ENCODE measurements around the gene C15orf62. TPM values are rescaled to one million over a fixed set of nuclear protein-coding genes. Genes with fewer than 3 reads are reported as not detected.

C15orf62 gene
- total RNA-seq, 5 donors from 2014 or later (not counting 1 experiment from before 2014, with no cell fraction given): 0.60 to 3.2 (median 2.4) TPM

- H3K9me3 ChIP-seq: no peaks in the 10 kb centered on the region
- peaks cover 0 to 37% of the 10 kb centered on the region in 2 donors for H3K36me3 ChIP-seq (ENCODE audit: control insufficient read depth in 2 of 2, extremely low read depth in 1 of 2, insufficient read depth in 1 of 2, low read length in 1 of 2)
- ATAC-seq (replicated peaks in 1 of 4) (peak; percentile 11 to 16 (median 14)), DNase-seq (peak in 3 of 35 experiments; percentile 11 to 39 (median 19))
- Mint-ChIP-seq H3K4me1 (peaks cover 26 to 37% (median 34%) of the 10 kb centered on the region in 3 donors), H3K4me3 (peak overlapping the region; percentile 89 to 95 (median 90)), H3K27me3 (no peaks in the 10 kb centered on the region), H3K27ac (peak overlapping the region; percentile 67 to 97), H3K9me3 (no peaks in the 10 kb centered on the region), H3K36me3 (peaks cover 17% of the 10 kb centered on the region)
- peaks cover 4 to 30% of the 10 kb centered on the region in 2 experiments for H3K4me1 ChIP-seq (ENCODE audit: control insufficient read depth in 1 of 2, extremely low read depth in 1 of 2, insufficient read depth in 2 of 2, low read length in 2 of 2)
- POLR2A ChIA-PET: interaction anchor here in 1 of 2 donors (0.6 kb wide), 1 partner anchor 28 kb away, joined by 4 read pairs; no protein-coding TSS in a partner anchor
- under 1% methylated on average over 12 of the region's 22 CpGs for WGBS (ENCODE audit: insufficient coverage)
- peak overlapping the region; percentile 72 for H3K27ac ChIP-seq (ENCODE audit: low read length)
- CTCF ChIA-PET: interaction anchor here in 1 of 2 donors (0.7 kb wide), 1 partner anchor 25 kb away, joined by 5 read pairs; no protein-coding TSS in a partner anchor
- no peaks in the 10 kb centered on the region for H3K27me3 ChIP-seq (replicated peaks in 1 of 2; ENCODE audit: control insufficient read depth in 2 of 2, extremely low read depth in 1 of 2, insufficient read depth in 2 of 2, low read length in 1 of 2)
- H3K4me3 ChIP-seq (ENCODE audit: control insufficient read depth in 1 of 2, extremely low read depth in 1 of 2, low read length in 1 of 2): peak overlapping the region; percentile 83 to 94
Measured at GRCh38 chr15:40754574-40754882, 15.3 kb upstream of the C15orf62 start.

- H3K36me3 ChIP-seq (ENCODE audit: control insufficient read depth in 2 of 2, extremely low read depth in 1 of 2, insufficient read depth in 1 of 2, low read length in 1 of 2): peaks cover 0 to 32% of the 10 kb centered on the region in 2 donors
- WGBS (ENCODE audit: insufficient coverage): under 1% methylated on average over 52 of the region's 66 CpGs
- H3K4me3 ChIP-seq (ENCODE audit: control insufficient read depth in 1 of 2, extremely low read depth in 1 of 2, low read length in 1 of 2): peak within 1 kb of the TSS; percentile 83 to 94
- Mint-ChIP-seq H3K27me3 (no peaks in the 10 kb centered on the region), H3K27ac (peak within 1 kb of the TSS; percentile 91 to 97), H3K4me1 (peaks cover 26 to 35% (median 34%) of the 10 kb centered on the region in 3 donors), H3K36me3 (peaks cover 14% of the 10 kb centered on the region), H3K4me3 (peak within 1 kb of the TSS; percentile 89 to 95 (median 90)), H3K9me3 (no peaks in the 10 kb centered on the region)
- H3K27ac ChIP-seq (ENCODE audit: low read length): peak within 1 kb of the TSS; percentile 72
- ATAC-seq (replicated peaks in 1 of 4) (peak; percentile 96 to 98 (median 97)), DNase-seq (peak; percentile 83 to 97 (median 91))
- H3K9me3 ChIP-seq: no peaks in the 10 kb centered on the region
- CTCF ChIA-PET: interaction anchor here in 1 of 2 donors (0.6 kb wide), 1 partner anchor 103 kb away, joined by 3 read pairs; no protein-coding TSS in a partner anchor
- POLR2A ChIA-PET: no interaction called here
- H3K27me3 ChIP-seq (replicated peaks in 1 of 2; ENCODE audit: control insufficient read depth in 2 of 2, extremely low read depth in 1 of 2, insufficient read depth in 2 of 2, low read length in 1 of 2): no peaks in the 10 kb centered on the region
- peaks cover 4 to 30% of the 10 kb centered on the region in 2 experiments for H3K4me1 ChIP-seq (ENCODE audit: control insufficient read depth in 1 of 2, extremely low read depth in 1 of 2, insufficient read depth in 2 of 2, low read length in 2 of 2)
Measured at GRCh38 chr15:40754883-40755811, 14.6 kb upstream of the C15orf62 start, which contains the start of gene RMDN3. Gene RMDN3 (minus strand): TSS chr15:40755254. CDS start chr15:40754783, 471 bp downstream.

DNA sequence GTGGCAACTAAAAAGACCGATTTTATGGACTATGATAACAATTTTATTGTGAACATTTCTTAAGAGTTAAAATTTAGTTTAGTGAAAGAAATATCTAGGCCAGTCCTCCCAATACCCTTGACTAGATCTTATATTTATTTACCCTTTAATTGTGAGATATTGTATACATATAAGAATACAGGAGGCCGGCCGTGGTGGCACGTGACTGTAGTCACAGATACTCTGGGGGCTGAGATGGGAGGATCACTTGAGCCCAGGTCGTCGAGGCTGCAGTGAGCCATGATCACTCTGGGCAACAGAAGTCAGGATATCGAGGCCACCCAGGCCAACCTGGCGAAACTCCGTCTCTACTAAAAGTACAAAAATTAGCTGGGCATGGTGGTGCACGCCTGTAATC lies 14.0 kb upstream of the C15orf62 start:
- no peak for ATAC-seq (replicated peaks in 1 of 4)
- CTCF ChIA-PET: interaction anchor here in 1 of 2 donors (0.6 kb wide), 1 partner anchor 102 kb away, joined by 3 read pairs; no protein-coding TSS in a partner anchor

GRCh38 chr15:40756938-40757337 lies 12.8 kb upstream of the C15orf62 start:
- no peak overlapping the region for H3K27ac Mint-ChIP-seq
- no peak for ATAC-seq (replicated peaks in 1 of 4)

More for the DNA sequence above, 14.0 kb upstream of the C15orf62 start:
- Histone ChIP-seq H3K4me1 (ENCODE audit: control insufficient read depth in 1 of 2, extremely low read depth in 1 of 2, insufficient read depth in 2 of 2, low read length in 2 of 2) (peaks cover 4 to 30% of the 10 kb centered on the region in 2 experiments), H3K27ac (ENCODE audit: low read length) (peak overlapping the region; percentile 69), H3K9me3 (no peaks in the 10 kb centered on the region), H3K36me3 (ENCODE audit: control insufficient read depth in 2 of 2, extremely low read depth in 1 of 2, insufficient read depth in 1 of 2, low read length in 1 of 2) (peaks cover 0 to 25% of the 10 kb centered on the region in 2 donors), H3K4me3 (ENCODE audit: control insufficient read depth in 1 of 2, extremely low read depth in 1 of 2, low read length in 1 of 2) (peak overlapping the region; percentile 83 to 94), H3K27me3 (replicated peaks in 1 of 2; ENCODE audit: control insufficient read depth in 2 of 2, extremely low read depth in 1 of 2, insufficient read depth in 2 of 2, low read length in 1 of 2) (no peaks in the 10 kb centered on the region)
- POLR2A ChIA-PET: interaction anchor here in 1 of 2 donors (0.6 to 1.0 kb wide), 2 partner anchors 9 to 1211 kb away, joined by 3 read pairs; no protein-coding TSS in a partner anchor
- peak overlapping the region; percentile 89 to 95 (median 90) for H3K4me3 Mint-ChIP-seq
- H3K27me3 Mint-ChIP-seq: no peaks in the 10 kb centered on the region
- H3K27ac Mint-ChIP-seq: peak overlapping the region; percentile 91 to 97
- H3K36me3 Mint-ChIP-seq: peaks cover 13% of the 10 kb centered on the region
- DNase-seq: no peak
- 79% methylated on average over 9 of the region's 10 CpGs for WGBS (ENCODE audit: insufficient coverage)
- peaks cover 26 to 35% (median 34%) of the 10 kb centered on the region in 3 donors for H3K4me1 Mint-ChIP-seq
- no peaks in the 10 kb centered on the region for H3K9me3 Mint-ChIP-seq

DNA sequence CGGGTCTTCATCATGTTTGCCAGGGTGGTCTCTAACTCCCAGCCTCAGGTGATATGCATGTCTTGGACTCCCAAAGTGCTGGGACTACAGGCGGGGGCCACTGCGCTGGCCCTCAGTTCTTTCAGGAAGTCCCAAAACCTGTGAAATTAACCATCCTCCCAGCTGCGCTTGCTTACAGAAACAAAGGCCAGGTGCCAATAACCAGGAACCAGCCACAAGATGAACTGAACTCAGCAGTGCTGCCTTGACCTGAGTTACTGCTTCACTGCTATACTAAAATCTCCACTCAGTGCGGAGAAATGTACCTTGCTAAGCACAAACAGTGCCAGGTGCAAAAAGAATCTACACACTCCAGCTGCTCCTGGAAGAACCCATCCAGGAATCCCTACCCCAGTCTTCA lies 9.8 kb upstream of the C15orf62 start:
- POLR2A ChIA-PET: interaction anchor here in 1 of 2 donors (0.6 kb wide), 1 partner anchor 10 kb away, joined by 3 read pairs; no protein-coding TSS in a partner anchor

More at GRCh38 chr15:40756938-40757337, 12.8 kb upstream of the C15orf62 start:
- no peaks in the 10 kb centered on the region for H3K9me3 Mint-ChIP-seq
- H3K36me3 Mint-ChIP-seq: peaks cover 6% of the 10 kb centered on the region
- Histone ChIP-seq H3K36me3 (ENCODE audit: control insufficient read depth in 2 of 2, extremely low read depth in 1 of 2, insufficient read depth in 1 of 2, low read length in 1 of 2) (peaks cover 0 to 14% of the 10 kb centered on the region in 2 donors), H3K9me3 (no peaks in the 10 kb centered on the region), H3K4me3 (ENCODE audit: control insufficient read depth in 1 of 2, extremely low read depth in 1 of 2, low read length in 1 of 2) (no peak overlapping the region), H3K4me1 (ENCODE audit: control insufficient read depth in 1 of 2, extremely low read depth in 1 of 2, insufficient read depth in 2 of 2, low read length in 2 of 2) (peaks cover 4 to 28% of the 10 kb centered on the region in 2 experiments), H3K27me3 (replicated peaks in 1 of 2; ENCODE audit: control insufficient read depth in 2 of 2, extremely low read depth in 1 of 2, insufficient read depth in 2 of 2, low read length in 1 of 2) (no peaks in the 10 kb centered on the region), H3K27ac (ENCODE audit: low read length) (no peak overlapping the region)
- peak overlapping the region in 2 of 3 donors; percentile 42 to 95 for H3K4me3 Mint-ChIP-seq
- H3K27me3 Mint-ChIP-seq: no peaks in the 10 kb centered on the region
- POLR2A ChIA-PET: interaction anchor here in 1 of 2 donors (0.6 to 1.0 kb wide), 2 partner anchors 8 to 489 kb away, joined by 3 to 7 read pairs; no protein-coding TSS in a partner anchor
- H3K4me1 Mint-ChIP-seq: peaks cover 26 to 32% (median 27%) of the 10 kb centered on the region in 3 donors
- no peak for DNase-seq
- CTCF ChIA-PET: interaction anchor here in 1 of 2 donors (0.6 kb wide), 1 partner anchor 167 kb away, joined by 4 read pairs; no protein-coding TSS in a partner anchor
- 90% methylated on average over 2 of the region's 6 CpGs for WGBS (ENCODE audit: insufficient coverage)

More for the DNA sequence above, 9.8 kb upstream of the C15orf62 start:
- Mint-ChIP-seq H3K27me3 (no peaks in the 10 kb centered on the region), H3K36me3 (no peaks in the 10 kb centered on the region), H3K4me3 (no peak overlapping the region), H3K4me1 (peaks cover 21 to 24% (median 22%) of the 10 kb centered on the region in 3 donors), H3K27ac (no peak overlapping the region), H3K9me3 (no peaks in the 10 kb centered on the region)
- WGBS (ENCODE audit: insufficient coverage): 87% methylated on average over 5 of the region's 5 CpGs
- no peak overlapping the region for H3K4me3 ChIP-seq (ENCODE audit: control insufficient read depth in 1 of 2, extremely low read depth in 1 of 2, low read length in 1 of 2)
- no peaks in the 10 kb centered on the region for H3K9me3 ChIP-seq
- no peaks in the 10 kb centered on the region for H3K27me3 ChIP-seq (replicated peaks in 1 of 2; ENCODE audit: control insufficient read depth in 2 of 2, extremely low read depth in 1 of 2, insufficient read depth in 2 of 2, low read length in 1 of 2)
- CTCF ChIA-PET: no interaction called here
- H3K36me3 ChIP-seq (ENCODE audit: control insufficient read depth in 2 of 2, extremely low read depth in 1 of 2, insufficient read depth in 1 of 2, low read length in 1 of 2): no peaks in the 10 kb centered on the region
- ATAC-seq (replicated peaks in 1 of 4): no peak
- H3K4me1 ChIP-seq (ENCODE audit: control insufficient read depth in 1 of 2, extremely low read depth in 1 of 2, insufficient read depth in 2 of 2, low read length in 2 of 2): peaks cover 5 to 31% of the 10 kb centered on the region in 2 experiments
- no peak for DNase-seq
- H3K27ac ChIP-seq (ENCODE audit: low read length): no peak overlapping the region
